CD4-positive, CD25-positive, alpha-beta regulatory T cell (primary cell): ENCODE results near the gene MYO1E. TPM values are rescaled to one million over a fixed set of nuclear protein-coding genes. Genes with fewer than 3 reads are reported as not detected.

Experiments
- ATAC-seq, 2 donors: fragments of 150-1000 bp; cut with Tn5 transposase; one replicate each; pipeline ENCODE4 v1.10.0; 2021; ENCODE audit warnings: low read depth in 2 of 2, moderate number of reproducible peaks in 2 of 2, moderate library complexity in 1 of 2
- DNase-seq, 3 donors: peaks; one replicate each; pipeline versions ENCODE4 v3.0.0 to v3.0.0-alpha.2; 2012 to 2022; ENCODE audit warnings: mixed read lengths in 1 of 3
- H3K27ac ChIP-seq: one replicate; pipeline ENCODE4 v1.7.0; 2013; ENCODE audit warnings: mild to moderate bottlenecking, low read length; ENCODE audit not compliant: insufficient read depth, poor library complexity, severe bottlenecking
- H3K27me3 ChIP-seq: one replicate; pipeline ENCODE4 v1.7.0; 2013; ENCODE audit warnings: low read length; ENCODE audit not compliant: control insufficient read depth, insufficient read depth
- H3K36me3 ChIP-seq: one replicate; pipeline ENCODE4 v1.7.0; 2013; ENCODE audit warnings: mild to moderate bottlenecking, low read length, moderate library complexity; ENCODE audit not compliant: control insufficient read depth, insufficient read depth
- H3K4me1 ChIP-seq: 2 replicates; pipeline ENCODE4 v1.7.0; 2013; ENCODE audit warnings: mild to moderate bottlenecking, low read length; ENCODE audit not compliant: insufficient read depth, control insufficient read depth, poor library complexity, severe bottlenecking
- H3K4me3 ChIP-seq: one replicate; pipeline ENCODE4 v1.7.0; 2013; ENCODE audit warnings: low read depth, mild to moderate bottlenecking, low read length, moderate library complexity
- H3K9me3 ChIP-seq, 2 experiments: 1 replicate in 1 of 2; 2 replicates in 1 of 2; pipeline ENCODE4 v1.7.0; 2013; ENCODE audit warnings: low read length in 2 of 2, mild to moderate bottlenecking in 1 of 2, moderate library complexity in 1 of 2; ENCODE audit not compliant: control insufficient read depth in 2 of 2
- H3K27ac Mint-ChIP-seq, 3 donors: one replicate each; pipeline ENCODE4 v1.8.0; 2020 to 2022; ENCODE audit warnings: mild to moderate bottlenecking in 3 of 3, mixed read lengths in 3 of 3, moderate library complexity in 2 of 3
- H3K27me3 Mint-ChIP-seq: one replicate; pipeline ENCODE4 v1.8.0; 2022; ENCODE audit warnings: mild to moderate bottlenecking, mixed read lengths
- H3K36me3 Mint-ChIP-seq: one replicate; pipeline ENCODE4 v1.8.0; 2020; ENCODE audit warnings: mixed read lengths
- H3K4me1 Mint-ChIP-seq, 4 donors: one replicate each; pipeline ENCODE4 v1.8.0; 2020 to 2022; ENCODE audit warnings: mixed read lengths in 4 of 4, mild to moderate bottlenecking in 1 of 4
- H3K4me3 Mint-ChIP-seq, 4 donors: one replicate each; pipeline ENCODE4 v1.8.0; 2020 to 2022; ENCODE audit warnings: mild to moderate bottlenecking in 4 of 4, mixed read lengths in 4 of 4, moderate library complexity in 3 of 4
- H3K9me3 Mint-ChIP-seq, 7 donors: one replicate each; pipeline ENCODE4 v1.8.0; 2020 to 2022; ENCODE audit warnings: mixed read lengths in 7 of 7, mild to moderate bottlenecking in 3 of 7, moderate library complexity in 2 of 7
- polyA plus RNA-seq, 4 donors: library from polyadenylated mRNA; unstranded; fragments of 300-500 nt; fragmentation: Illumina TruSeq; gene quantifications; one replicate each; pipeline ENCODE4 v1.2.3, GENCODE V29; 2021
- total RNA-seq: library from RNA; stranded (reverse); gene quantifications from one replicate; pipeline ENCODE4 v1.2.3, GENCODE V29; 2022

The MYO1E gene
- total and polyA plus RNA-seq, 5 donors from 2014 or later = 0.14 to 1.6 (median 0.75) TPM

DNA sequence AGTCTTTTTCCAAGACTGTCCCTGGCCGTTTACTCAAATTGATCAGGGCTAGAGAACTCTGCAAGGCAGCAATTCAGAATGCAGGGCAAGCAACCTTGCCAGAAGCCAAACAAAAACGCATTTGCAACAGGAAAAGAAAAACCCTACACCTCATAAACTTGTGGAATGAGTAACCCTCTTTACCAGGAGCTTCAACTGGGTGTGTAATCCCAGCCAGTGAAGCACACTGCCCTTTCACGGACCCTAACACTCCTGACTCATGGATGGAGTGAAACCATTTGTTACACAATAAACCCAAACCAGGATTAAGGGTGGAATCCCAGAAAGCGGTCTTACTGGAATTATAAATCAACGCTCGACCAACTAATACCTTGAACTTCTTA lies 180.8 kb downstream of the MYO1E start:
- Mint-ChIP-seq H3K27ac (no peak overlapping the region), H3K36me3 (peaks cover 4% of the 10 kb centered on the region), H3K9me3 (peaks cover 0 to 4% (median 0%) of the 10 kb centered on the region in 7 donors), H3K4me3 (no peak overlapping the region), H3K4me1 (no peaks in the 10 kb centered on the region), H3K27me3 (peaks cover 16% of the 10 kb centered on the region)
- H3K36me3 ChIP-seq = no peaks in the 10 kb centered on the region
- no peaks in the 10 kb centered on the region for H3K27me3 ChIP-seq
- ATAC-seq (no peak), DNase-seq (no peak)
- H3K9me3 ChIP-seq = no peaks in the 10 kb centered on the region
- no peak overlapping the region for H3K27ac ChIP-seq
- H3K4me3 ChIP-seq = no peak overlapping the region
- no peaks in the 10 kb centered on the region for H3K4me1 ChIP-seq

DNA sequence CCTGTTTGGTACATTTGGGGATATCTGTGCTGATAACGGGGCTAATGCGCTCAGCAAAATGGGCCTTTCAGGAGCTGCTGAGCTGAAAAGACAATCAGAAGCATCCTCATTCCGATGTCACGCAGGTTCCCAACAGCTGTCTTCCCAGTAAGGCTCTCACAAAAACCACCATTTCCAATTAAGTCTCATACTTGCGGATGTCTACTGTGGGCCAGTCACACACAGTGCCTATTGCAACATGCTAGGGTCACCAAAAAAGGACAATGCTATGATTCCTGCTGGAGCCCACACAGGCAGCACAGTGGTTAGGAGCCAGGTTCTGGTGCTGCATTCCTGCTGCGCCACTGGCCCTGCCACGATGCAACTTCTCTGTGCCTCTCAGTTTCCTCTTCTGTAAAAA lies 182.4 kb downstream of the MYO1E start:
- H3K4me3 ChIP-seq = no peak overlapping the region
- no peak overlapping the region for H3K4me3 Mint-ChIP-seq
- no peaks in the 10 kb centered on the region for H3K9me3 ChIP-seq
- H3K4me1 ChIP-seq = no peaks in the 10 kb centered on the region
- no peak overlapping the region for H3K27ac ChIP-seq
- ATAC-seq (no peak), DNase-seq (no peak)
- peaks cover 16% of the 10 kb centered on the region for H3K27me3 Mint-ChIP-seq
- peaks cover 0 to 4% (median 0%) of the 10 kb centered on the region in 7 donors for H3K9me3 Mint-ChIP-seq
- no peak overlapping the region for H3K27ac Mint-ChIP-seq
- no peaks in the 10 kb centered on the region for H3K4me1 Mint-ChIP-seq
- H3K36me3 Mint-ChIP-seq = peaks cover 4% of the 10 kb centered on the region
- no peaks in the 10 kb centered on the region for H3K27me3 ChIP-seq
- no peaks in the 10 kb centered on the region for H3K36me3 ChIP-seq

DNA sequence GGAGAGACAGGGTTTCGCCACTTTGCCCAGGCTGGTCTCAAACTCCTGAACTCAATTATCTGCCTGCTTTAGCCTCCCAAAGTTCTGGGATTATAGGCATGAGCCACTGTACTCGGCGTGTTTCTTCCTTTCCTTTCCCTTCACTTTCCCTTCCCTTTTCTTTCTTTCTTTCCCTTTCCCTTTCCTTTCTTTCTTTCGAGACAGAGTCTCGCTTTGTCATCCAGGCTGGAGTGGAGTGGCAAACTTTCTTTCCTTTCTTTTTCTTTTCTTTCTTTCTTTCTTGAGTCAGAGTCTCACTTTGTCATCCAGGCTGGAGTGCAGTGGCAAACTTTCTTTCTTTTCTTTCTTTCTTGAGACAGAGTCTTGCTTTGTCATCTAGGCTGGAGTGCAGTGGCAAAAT lies 183.4 kb downstream of the MYO1E start:
- Mint-ChIP-seq H3K4me1 (no peaks in the 10 kb centered on the region), H3K9me3 (peaks cover 0 to 4% (median 0%) of the 10 kb centered on the region in 7 donors), H3K36me3 (peaks cover 4% of the 10 kb centered on the region)

DNA sequence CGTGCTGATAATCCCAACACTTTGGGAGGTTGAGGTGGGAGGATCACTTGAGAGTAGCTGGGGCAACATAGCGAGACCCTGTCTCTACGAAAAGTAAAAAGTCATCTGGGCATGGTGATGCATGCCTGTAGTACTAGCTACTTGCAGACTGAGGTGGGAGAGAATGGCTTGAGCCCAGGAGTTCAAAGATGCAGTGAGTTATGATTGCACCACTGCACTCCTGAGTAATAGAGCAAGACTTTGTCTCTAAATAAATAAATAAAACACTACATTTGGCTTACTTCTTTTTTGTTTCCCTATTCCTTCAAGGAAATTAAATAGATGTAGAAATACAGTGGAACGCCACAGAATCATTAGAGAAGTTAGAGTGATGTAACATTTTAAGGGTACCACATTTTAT lies 186.2 kb downstream of the MYO1E start:
- Mint-ChIP-seq H3K4me1 (no peaks in the 10 kb centered on the region), H3K9me3 (peaks cover 0 to 11% (median 0%) of the 10 kb centered on the region in 7 donors), H3K27ac (no peak overlapping the region), H3K27me3 (peaks cover 7% of the 10 kb centered on the region), H3K4me3 (no peak overlapping the region), H3K36me3 (peaks cover 4% of the 10 kb centered on the region)
- Histone ChIP-seq H3K27ac (no peak overlapping the region), H3K9me3 (peaks cover 3 to 5% of the 10 kb centered on the region in 2 experiments), H3K4me3 (no peak overlapping the region), H3K36me3 (no peaks in the 10 kb centered on the region), H3K4me1 (no peaks in the 10 kb centered on the region), H3K27me3 (no peaks in the 10 kb centered on the region)
- DNase-seq = no peak
- no peak for ATAC-seq

More for the DNA sequence above, 183.4 kb downstream of the MYO1E start:
- no peaks in the 10 kb centered on the region for H3K27me3 ChIP-seq
- no peak overlapping the region for H3K4me3 Mint-ChIP-seq
- H3K9me3 ChIP-seq = no peaks in the 10 kb centered on the region
- H3K36me3 ChIP-seq = no peaks in the 10 kb centered on the region
- DNase-seq = no peak
- no peak for ATAC-seq
- H3K27ac ChIP-seq = no peak overlapping the region
- no peak overlapping the region for H3K27ac Mint-ChIP-seq
- no peak overlapping the region for H3K4me3 ChIP-seq
- no peaks in the 10 kb centered on the region for H3K4me1 ChIP-seq
- H3K27me3 Mint-ChIP-seq = peaks cover 16% of the 10 kb centered on the region

DNA sequence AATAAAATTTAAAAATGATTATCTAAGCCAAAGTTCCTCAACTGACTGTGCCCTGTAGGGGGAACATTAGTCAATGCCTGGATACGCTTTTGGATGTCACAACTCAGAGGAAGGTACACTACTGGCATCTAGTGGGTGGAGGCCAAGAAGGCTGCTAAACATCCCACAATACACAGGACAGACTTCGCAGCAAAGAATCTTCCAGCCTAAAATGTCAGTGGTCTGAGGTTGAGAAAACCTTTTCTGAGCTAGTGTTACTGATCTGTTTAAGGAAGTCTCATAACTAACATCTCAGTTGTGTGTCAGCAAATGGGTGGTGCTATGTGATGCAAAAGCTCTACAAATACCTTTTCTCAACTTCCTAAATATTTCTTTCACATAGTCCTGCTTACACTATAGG lies 186.9 kb downstream of the MYO1E start:
- Mint-ChIP-seq H3K36me3 (peaks cover 4% of the 10 kb centered on the region), H3K27ac (no peak overlapping the region), H3K4me1 (no peaks in the 10 kb centered on the region), H3K9me3 (peaks cover 0 to 13% (median 2%) of the 10 kb centered on the region in 7 donors), H3K4me3 (no peak overlapping the region), H3K27me3 (peaks cover 7% of the 10 kb centered on the region)
- Histone ChIP-seq H3K9me3 (peaks cover 4 to 8% of the 10 kb centered on the region in 2 experiments), H3K27me3 (no peaks in the 10 kb centered on the region), H3K4me3 (no peak overlapping the region), H3K36me3 (no peaks in the 10 kb centered on the region), H3K27ac (no peak overlapping the region), H3K4me1 (no peaks in the 10 kb centered on the region)
- DNase-seq (no peak), ATAC-seq (no peak)

DNA sequence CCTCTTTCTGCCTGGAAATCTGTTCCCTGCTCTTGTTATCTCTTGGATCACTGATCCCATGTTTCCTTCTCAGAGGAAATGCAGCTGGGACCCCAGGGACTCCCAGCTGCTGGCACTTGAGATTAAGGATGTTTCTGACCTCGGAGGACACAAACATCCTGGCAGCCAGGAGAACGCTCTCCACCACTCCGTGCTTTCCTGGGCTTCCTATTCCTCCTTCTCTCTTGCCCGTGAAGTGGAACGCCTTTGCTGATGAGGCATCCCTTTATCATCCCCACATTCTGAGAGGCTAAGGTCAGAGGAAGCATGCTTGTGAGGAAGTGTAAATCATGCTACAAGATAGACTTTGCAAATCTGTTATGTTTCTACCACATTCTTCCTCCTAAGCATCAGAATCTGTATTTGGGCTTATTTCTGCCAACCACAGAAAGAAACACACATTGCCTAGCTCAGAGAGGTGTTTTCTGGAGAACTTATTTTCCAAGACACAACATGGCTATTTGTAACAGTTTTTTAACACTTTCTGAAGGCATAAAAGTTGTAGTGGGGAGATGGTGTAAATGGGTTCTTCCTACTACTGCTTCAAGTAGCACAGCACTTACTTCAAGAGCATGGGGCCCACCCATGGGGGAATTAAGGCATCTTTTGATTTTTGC lies 191.6 kb downstream of the MYO1E start:
- Mint-ChIP-seq H3K9me3 (peaks cover 0 to 10% (median 2%) of the 10 kb centered on the region in 7 donors), H3K4me1 (no peaks in the 10 kb centered on the region), H3K27me3 (peaks cover 5% of the 10 kb centered on the region), H3K27ac (no peak overlapping the region), H3K4me3 (no peak overlapping the region), H3K36me3 (no peaks in the 10 kb centered on the region)
- Histone ChIP-seq H3K4me1 (no peaks in the 10 kb centered on the region), H3K4me3 (no peak overlapping the region), H3K9me3 (peaks cover 4 to 8% of the 10 kb centered on the region in 2 experiments), H3K36me3 (no peaks in the 10 kb centered on the region), H3K27ac (no peak overlapping the region), H3K27me3 (no peaks in the 10 kb centered on the region)
- DNase-seq (no peak), ATAC-seq (no peak)

DNA sequence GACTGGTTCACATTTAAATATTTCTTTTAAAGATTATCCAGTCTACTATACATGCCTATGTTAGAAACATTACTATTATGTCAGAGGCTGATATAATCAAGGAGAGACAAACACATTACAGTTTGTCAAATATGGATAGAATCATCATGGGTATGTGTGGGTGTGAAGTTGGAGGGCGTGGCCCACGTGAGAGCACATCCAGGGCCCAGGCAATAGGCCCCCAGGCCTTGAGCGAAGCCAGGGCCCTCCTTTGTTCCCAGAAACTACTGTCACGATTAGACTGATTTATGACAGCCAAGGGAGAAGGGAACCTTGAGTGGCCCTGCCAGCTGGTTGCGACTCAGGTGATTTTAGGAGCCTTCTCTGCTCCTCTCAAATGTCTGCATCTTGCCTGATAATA lies 193.0 kb downstream of the MYO1E start:
- Histone ChIP-seq H3K4me3 (no peak overlapping the region), H3K27ac (no peak overlapping the region), H3K27me3 (no peaks in the 10 kb centered on the region), H3K36me3 (no peaks in the 10 kb centered on the region), H3K4me1 (no peaks in the 10 kb centered on the region), H3K9me3 (peaks cover 4 to 8% of the 10 kb centered on the region in 2 experiments)
- H3K9me3 Mint-ChIP-seq = peaks cover 0 to 10% (median 3%) of the 10 kb centered on the region in 7 donors
- no peaks in the 10 kb centered on the region for H3K36me3 Mint-ChIP-seq
- ATAC-seq (no peak), DNase-seq (no peak)
- H3K4me3 Mint-ChIP-seq = no peak overlapping the region
- H3K27me3 Mint-ChIP-seq = peaks cover 10% of the 10 kb centered on the region
- H3K4me1 Mint-ChIP-seq = peaks cover 0 to 4% (median 0%) of the 10 kb centered on the region in 4 donors
- H3K27ac Mint-ChIP-seq = no peak overlapping the region

DNA sequence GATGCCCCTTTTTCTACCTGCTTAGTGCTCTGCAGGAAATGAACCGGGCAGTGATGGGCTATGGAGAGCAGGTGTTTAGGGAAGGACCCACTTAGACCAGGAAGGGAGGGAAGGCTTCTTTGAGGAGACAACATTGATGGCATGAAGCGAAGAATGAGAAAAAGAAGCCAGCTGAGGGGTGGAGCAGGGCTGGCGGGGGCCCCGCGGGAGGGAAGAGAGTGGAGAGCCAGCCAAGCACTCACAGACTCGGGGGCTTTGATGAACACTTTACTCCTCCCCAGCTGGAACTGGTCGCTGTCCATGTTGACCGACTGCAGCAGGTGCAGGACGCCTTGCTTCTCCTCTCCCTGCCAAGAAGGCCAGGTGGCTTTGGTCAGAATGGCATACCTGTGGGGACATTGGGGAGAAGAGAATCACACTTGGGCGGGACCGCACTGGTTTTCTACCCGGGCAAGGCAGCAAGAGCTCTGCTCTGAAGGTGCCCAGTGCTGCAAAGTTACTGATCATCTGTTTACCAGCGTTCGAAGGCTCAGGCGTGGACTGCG lies 194.4 kb downstream of the MYO1E start:
- no peaks in the 10 kb centered on the region for H3K4me1 ChIP-seq
- Mint-ChIP-seq H3K4me3 (no peak overlapping the region), H3K27ac (no peak overlapping the region), H3K36me3 (no peaks in the 10 kb centered on the region), H3K4me1 (peaks cover 0 to 4% (median 0%) of the 10 kb centered on the region in 4 donors), H3K9me3 (peaks cover 0 to 10% (median 3%) of the 10 kb centered on the region in 7 donors), H3K27me3 (peaks cover 10% of the 10 kb centered on the region)
- H3K4me3 ChIP-seq = no peak overlapping the region
- DNase-seq (no peak), ATAC-seq (no peak)
- H3K36me3 ChIP-seq = no peaks in the 10 kb centered on the region
- no peak overlapping the region for H3K27ac ChIP-seq
- H3K9me3 ChIP-seq = peaks cover 4 to 8% of the 10 kb centered on the region in 2 experiments
- no peaks in the 10 kb centered on the region for H3K27me3 ChIP-seq
